ENCODE measurements around the gene NCAM1. TPM values are rescaled to one million over a fixed set of nuclear protein-coding genes. Genes with fewer than 3 reads are reported as not detected.

Gene NCAM1
- total RNA-seq, 1 donor from 2014 or later: 3.1 TPM

- no peak overlapping the region for H3K4me3 ChIP-seq (ENCODE audit: low read depth, low read length)
- DNase-seq (ENCODE audit: low read depth): no peak
- TF ChIP-seq CTCF (conservative IDR thresholded peaks at IDR 0.05; ENCODE audit: low read depth, low read length): no peak
Observed at GRCh38 chr11:112967082-112967481, 5.9 kb downstream of the NCAM1 start.

- no peak for DNase-seq (ENCODE audit: low read depth)
- no peak overlapping the region for H3K4me3 ChIP-seq (ENCODE audit: low read depth, low read length)
- no peak for TF ChIP-seq CTCF (conservative IDR thresholded peaks at IDR 0.05; ENCODE audit: low read depth, low read length)
Observed at GRCh38 chr11:112968941-112969713, 7.9 kb downstream of the NCAM1 start.

- no peak overlapping the region for H3K4me3 ChIP-seq (ENCODE audit: low read depth, low read length)
- no peak for DNase-seq (ENCODE audit: low read depth)
- no peak for TF ChIP-seq CTCF (conservative IDR thresholded peaks at IDR 0.05; ENCODE audit: low read depth, low read length)
Observed at GRCh38 chr11:112971195-112971594, 10.0 kb downstream of the NCAM1 start.

- no peak for TF ChIP-seq CTCF (conservative IDR thresholded peaks at IDR 0.05; ENCODE audit: low read depth, low read length)
- H3K4me3 ChIP-seq (ENCODE audit: low read depth, low read length): no peak overlapping the region
- no peak for DNase-seq (ENCODE audit: low read depth)
Observed at GRCh38 chr11:112971827-112972226, 10.6 kb downstream of the NCAM1 start.

GRCh38 chr11:112972399-112973145 is 11.4 kb downstream of the NCAM1 start:
- TF ChIP-seq CTCF (conservative IDR thresholded peaks at IDR 0.05; ENCODE audit: low read depth, low read length): no peak
- no peak overlapping the region for H3K4me3 ChIP-seq (ENCODE audit: low read depth, low read length)
- no peak for DNase-seq (ENCODE audit: low read depth)

GRCh38 chr11:112975051-112975450 is 13.8 kb downstream of the NCAM1 start:
- DNase-seq (ENCODE audit: low read depth): no peak
- TF ChIP-seq CTCF (conservative IDR thresholded peaks at IDR 0.05; ENCODE audit: low read depth, low read length): no peak
- H3K4me3 ChIP-seq (ENCODE audit: low read depth, low read length): no peak overlapping the region
